ENCODE measurements around the gene TXNRD1. TPM values are rescaled to one million over a fixed set of nuclear protein-coding genes. Genes with fewer than 3 reads are reported as not detected.

Gene TXNRD1
- total RNA-seq, 4 donors from 2014 or later = 33.1 to 52.1 (median 39.4) TPM

DNA sequence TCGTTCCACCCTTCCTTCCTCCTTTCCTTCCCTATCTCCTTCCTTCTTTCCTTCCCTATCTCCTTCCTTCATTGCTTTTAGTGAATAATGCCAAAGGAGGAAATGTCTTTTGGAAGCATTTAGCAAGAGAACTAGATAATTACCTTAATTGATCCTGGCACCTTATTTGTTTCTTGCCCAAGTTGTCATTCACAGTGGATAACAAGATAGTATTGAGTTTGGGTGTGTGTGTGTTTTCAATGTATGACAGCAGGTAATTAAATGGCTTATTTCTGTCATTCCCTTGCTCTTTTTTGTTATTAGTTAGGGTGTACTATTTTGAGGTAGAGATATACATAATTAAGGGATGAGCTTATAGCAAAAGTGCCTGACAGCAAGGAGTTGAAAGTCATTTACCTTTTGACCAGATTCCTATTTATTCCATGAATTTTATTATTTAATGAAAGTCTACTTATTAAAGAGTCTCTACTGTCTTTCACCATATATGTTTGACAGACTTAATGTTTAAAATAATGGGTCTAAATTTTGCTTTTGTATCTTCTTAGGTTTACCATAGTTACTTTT lies 118.2 kb downstream of the TXNRD1 start:
- Histone ChIP-seq H3K4me3 (no peak overlapping the region), H3K27me3 (no peaks in the 10 kb centered on the region), H3K36me3 (peaks cover 57% of the 10 kb centered on the region), H3K4me1 (no peaks in the 10 kb centered on the region), H3K27ac (no peak overlapping the region), H3K9me3 (no peaks in the 10 kb centered on the region)
- DNase-seq (ENCODE audit: low spot score in 2 of 2) = no peak
- 56% methylated on average over 1 of the region's 1 CpG for WGBS
- no peak for TF ChIP-seq POLR2AphosphoS5 (IDR thresholded peaks at IDR 0.05)
- TF ChIP-seq CTCF (IDR thresholded peaks at IDR 0.05) = no peak
- TF ChIP-seq POLR2A (IDR thresholded peaks at IDR 0.05) = no peak
- no peak for TF ChIP-seq EP300 (IDR thresholded peaks at IDR 0.05)

GRCh38 chr12:104334581-104334980 lies 119.0 kb downstream of the TXNRD1 start:
- Histone ChIP-seq H3K4me3 (no peak overlapping the region), H3K9me3 (no peaks in the 10 kb centered on the region), H3K36me3 (peaks cover 57% of the 10 kb centered on the region), H3K27ac (no peak overlapping the region), H3K27me3 (no peaks in the 10 kb centered on the region), H3K4me1 (no peaks in the 10 kb centered on the region)
- no peak for DNase-seq (ENCODE audit: low spot score in 2 of 2)
- WGBS = 80% methylated on average over 8 of the region's 8 CpGs
- no peak for TF ChIP-seq EP300 (IDR thresholded peaks at IDR 0.05)
- TF ChIP-seq POLR2A (IDR thresholded peaks at IDR 0.05) = no peak
- no peak for TF ChIP-seq POLR2AphosphoS5 (IDR thresholded peaks at IDR 0.05)
- no peak for TF ChIP-seq CTCF (IDR thresholded peaks at IDR 0.05)

GRCh38 chr12:104336115-104336514 lies 120.5 kb downstream of the TXNRD1 start:
- no peak for DNase-seq (ENCODE audit: low spot score in 2 of 2)
- no peaks in the 10 kb centered on the region for H3K9me3 ChIP-seq
- H3K4me3 ChIP-seq = no peak overlapping the region
- H3K4me1 ChIP-seq = no peaks in the 10 kb centered on the region
- TF ChIP-seq POLR2A (IDR thresholded peaks at IDR 0.05) (no peak), EP300 (IDR thresholded peaks at IDR 0.05) (no peak), CTCF (IDR thresholded peaks at IDR 0.05) (no peak), POLR2AphosphoS5 (IDR thresholded peaks at IDR 0.05) (no peak)
- peaks cover 67% of the 10 kb centered on the region for H3K36me3 ChIP-seq
- no peaks in the 10 kb centered on the region for H3K27me3 ChIP-seq
- no peak overlapping the region for H3K27ac ChIP-seq
- WGBS = 86% methylated on average over 2 of the region's 2 CpGs

DNA sequence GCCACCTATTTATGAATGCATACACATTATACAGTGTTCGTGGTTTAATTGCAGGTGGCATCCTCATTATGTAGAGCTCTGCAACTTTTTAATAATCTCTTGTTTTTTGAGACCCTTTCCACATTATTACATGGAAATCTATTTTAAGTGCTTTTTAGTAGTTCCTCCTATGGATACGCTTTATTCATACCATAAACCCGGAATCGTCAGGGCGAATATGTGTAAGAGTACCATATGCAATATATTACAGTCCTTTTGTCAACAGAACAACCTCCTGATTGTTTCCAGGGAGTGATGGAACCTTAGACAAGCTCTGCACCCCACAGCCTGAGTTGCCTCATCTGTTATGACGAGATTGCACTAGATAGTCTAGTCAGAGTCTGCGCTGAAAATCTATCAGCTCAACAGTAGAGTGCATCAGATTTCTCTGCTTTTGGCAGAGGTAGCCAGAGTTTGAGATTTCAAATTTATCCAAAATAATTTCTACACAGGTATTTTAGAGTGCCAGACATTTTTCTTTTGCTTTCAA lies 121.5 kb downstream of the TXNRD1 start:
- Histone ChIP-seq H3K36me3 (peaks cover 77% of the 10 kb centered on the region), H3K27me3 (no peaks in the 10 kb centered on the region), H3K4me1 (no peaks in the 10 kb centered on the region), H3K9me3 (no peaks in the 10 kb centered on the region), H3K27ac (no peak overlapping the region), H3K4me3 (no peak overlapping the region)
- 87% methylated on average over 7 of the region's 7 CpGs for WGBS
- no peak for DNase-seq (ENCODE audit: low spot score in 2 of 2)
- no peak for TF ChIP-seq CTCF (IDR thresholded peaks at IDR 0.05)
- TF ChIP-seq POLR2AphosphoS5 (IDR thresholded peaks at IDR 0.05) = no peak
- TF ChIP-seq EP300 (IDR thresholded peaks at IDR 0.05) = no peak
- TF ChIP-seq POLR2A (IDR thresholded peaks at IDR 0.05) = no peak

DNA sequence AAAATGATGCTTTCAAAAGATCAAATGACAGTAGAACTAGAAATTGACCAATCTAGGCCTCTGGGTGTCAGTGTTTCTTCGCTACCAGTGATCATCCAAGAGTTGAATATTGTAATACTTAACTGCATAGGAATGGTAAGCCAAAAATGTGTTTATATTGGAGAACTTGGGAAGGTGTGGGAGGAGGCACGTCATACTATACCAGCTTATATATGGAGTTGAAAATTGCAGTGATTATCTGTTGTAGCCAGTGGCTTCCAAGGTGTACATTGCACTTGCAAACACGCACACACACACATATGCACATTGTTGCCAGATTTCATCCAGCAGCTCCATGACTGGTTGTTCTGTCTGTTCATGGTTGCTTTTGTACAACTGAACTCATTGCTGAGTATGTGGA lies 124.1 kb downstream of the TXNRD1 start:
- WGBS = 76% methylated on average over 3 of the region's 3 CpGs

More for the DNA sequence above, 124.1 kb downstream of the TXNRD1 start:
- no peak for DNase-seq (ENCODE audit: low spot score in 2 of 2)
- H3K27me3 ChIP-seq = no peaks in the 10 kb centered on the region
- no peak overlapping the region for H3K27ac ChIP-seq
- peaks cover 73% of the 10 kb centered on the region for H3K36me3 ChIP-seq
- no peaks in the 10 kb centered on the region for H3K4me1 ChIP-seq
- H3K4me3 ChIP-seq = no peak overlapping the region
- H3K9me3 ChIP-seq = no peaks in the 10 kb centered on the region
- TF ChIP-seq POLR2AphosphoS5 (IDR thresholded peaks at IDR 0.05) (no peak), POLR2A (IDR thresholded peaks at IDR 0.05) (no peak), EP300 (IDR thresholded peaks at IDR 0.05) (no peak), CTCF (IDR thresholded peaks at IDR 0.05) (no peak)
